IPS-18a (cell line): ENCODE results near the gene STAC.
"Not testable (repeated sequence)": the region's sequence is repeated elsewhere in the genome, so short reads cannot be mapped to it uniquely, and the experiment has no call there.

Experiments
- H3K27ac ChIP-seq: one replicate; pipeline ENCODE4 v1.5.1; 2013; ENCODE audit warnings: low read length
- H3K27me3 ChIP-seq: one replicate; pipeline ENCODE4 v1.6.1; 2013; ENCODE audit warnings: mild to moderate bottlenecking, low read length; ENCODE audit not compliant: control insufficient read depth, insufficient read depth
- H3K36me3 ChIP-seq: one replicate; pipeline ENCODE4 v1.6.1; 2013; ENCODE audit warnings: low read depth, low read length; ENCODE audit not compliant: control insufficient read depth
- H3K4me1 ChIP-seq: one replicate; pipeline ENCODE4 v1.6.1; 2013; ENCODE audit warnings: low read depth, low read length; ENCODE audit not compliant: control insufficient read depth
- H3K4me3 ChIP-seq: one replicate; pipeline ENCODE4 v1.5.1; 2013; ENCODE audit warnings: low read length
- H3K9ac ChIP-seq: one replicate; pipeline ENCODE4 v1.6.1; 2013; ENCODE audit warnings: mild to moderate bottlenecking, low read length, moderate library complexity
- H3K9me3 ChIP-seq: one replicate; pipeline ENCODE4 v1.6.1; 2013; ENCODE audit warnings: low read depth, low read length; ENCODE audit not compliant: control insufficient read depth

STAC gene

DNA sequence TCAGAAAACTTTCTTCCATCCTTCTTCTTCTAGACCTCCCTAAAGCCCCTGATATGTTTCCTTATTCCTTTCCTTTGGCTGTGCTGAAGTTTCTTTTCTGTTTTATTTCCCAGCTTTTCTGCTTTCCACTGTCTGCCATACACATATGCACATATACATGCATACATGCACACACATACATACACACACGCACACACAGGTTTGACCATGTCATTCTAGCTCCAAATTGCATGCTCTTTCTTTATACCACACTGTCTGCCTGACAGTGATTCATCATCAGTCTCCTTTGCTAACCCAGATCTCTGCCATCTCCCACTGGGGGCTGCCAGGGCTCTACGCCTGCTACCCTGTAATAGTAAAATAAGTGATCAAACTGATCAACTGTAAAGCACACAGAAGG, 181.3 kb downstream of the STAC start:
- no peak overlapping the region for H3K27ac ChIP-seq
- no peak overlapping the region for H3K9ac ChIP-seq
- no peak overlapping the region for H3K4me3 ChIP-seq
- H3K36me3 ChIP-seq = no peaks in the 10 kb centered on the region
- H3K4me1 ChIP-seq = no peaks in the 10 kb centered on the region
- H3K27me3 ChIP-seq = no peaks in the 10 kb centered on the region
- H3K9me3 ChIP-seq = no peaks in the 10 kb centered on the region

DNA sequence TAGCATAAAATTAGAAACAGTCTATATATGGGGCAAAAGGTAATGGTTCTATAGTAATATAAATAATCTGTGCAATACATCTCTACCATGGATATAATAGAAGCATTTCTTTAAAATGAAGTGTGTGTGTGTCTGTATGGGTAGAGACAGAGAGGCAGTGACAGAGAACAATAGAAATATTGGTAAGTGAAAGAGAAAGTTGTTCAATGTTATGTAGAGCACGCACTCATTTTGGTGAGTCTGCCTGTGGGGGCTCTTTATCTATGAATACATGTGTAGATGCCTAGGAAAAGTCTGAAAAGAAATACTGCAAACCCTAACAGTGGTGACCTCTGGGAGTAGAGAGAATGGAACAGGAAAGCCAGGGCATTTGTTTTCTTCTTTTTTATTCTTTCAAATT, 182.6 kb downstream of the STAC start:
- H3K4me1 ChIP-seq = no peaks in the 10 kb centered on the region
- no peak overlapping the region for H3K4me3 ChIP-seq
- H3K27me3 ChIP-seq = no peaks in the 10 kb centered on the region
- no peak overlapping the region for H3K9ac ChIP-seq
- H3K27ac ChIP-seq = no peak overlapping the region
- H3K9me3 ChIP-seq = no peaks in the 10 kb centered on the region
- no peaks in the 10 kb centered on the region for H3K36me3 ChIP-seq

DNA sequence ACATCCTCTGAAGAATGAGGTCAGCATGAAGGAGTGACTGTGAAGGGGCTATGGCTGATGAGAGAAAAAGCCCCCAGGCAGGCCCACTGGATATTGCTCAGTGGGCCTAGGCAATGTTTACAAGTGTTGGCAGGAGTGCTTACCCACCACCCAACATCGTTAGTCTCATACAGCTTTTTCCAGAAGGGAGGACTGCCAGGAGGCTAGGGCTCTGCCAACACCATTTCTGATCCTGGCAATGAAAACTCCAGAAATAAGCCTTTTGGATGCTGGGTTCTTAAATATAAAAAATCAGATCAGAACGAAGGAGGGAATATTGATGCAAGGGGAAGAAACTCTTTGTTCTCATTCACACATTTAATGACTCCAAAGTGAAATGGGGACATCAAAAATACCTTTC, 194.9 kb downstream of the STAC start:
- no peak overlapping the region for H3K4me3 ChIP-seq
- H3K27ac ChIP-seq = no peak overlapping the region

DNA sequence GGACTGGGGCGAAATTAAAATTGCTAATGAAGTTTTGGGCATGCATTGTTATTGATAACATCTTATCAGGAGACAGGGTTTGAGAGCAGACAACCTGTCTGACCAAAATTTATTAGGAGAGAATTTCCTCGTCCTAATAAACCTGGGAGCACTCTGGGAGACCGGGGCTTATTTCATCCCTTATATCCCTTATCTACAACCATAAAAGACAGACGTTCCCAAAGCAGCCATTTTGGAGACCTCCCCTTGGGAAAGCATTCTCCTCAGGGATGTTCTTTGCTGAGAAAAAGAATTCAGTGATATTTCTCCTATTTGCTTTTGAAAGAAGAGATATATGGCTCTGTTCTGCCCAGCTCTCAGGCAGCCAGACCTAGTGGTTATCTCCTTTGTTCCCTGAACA, 198.1 kb downstream of the STAC start:
- H3K36me3 ChIP-seq, H3K27me3 ChIP-seq, H3K9ac ChIP-seq, H3K27ac ChIP-seq, H3K4me1 ChIP-seq, H3K4me3 ChIP-seq, H3K9me3 ChIP-seq: not testable (repeated sequence)

More for the DNA sequence above, 194.9 kb downstream of the STAC start:
- no peaks in the 10 kb centered on the region for H3K27me3 ChIP-seq
- no peaks in the 10 kb centered on the region for H3K4me1 ChIP-seq
- H3K9me3 ChIP-seq = peaks cover 6% of the 10 kb centered on the region
- H3K36me3 ChIP-seq = no peaks in the 10 kb centered on the region
- H3K9ac ChIP-seq = no peak overlapping the region

DNA sequence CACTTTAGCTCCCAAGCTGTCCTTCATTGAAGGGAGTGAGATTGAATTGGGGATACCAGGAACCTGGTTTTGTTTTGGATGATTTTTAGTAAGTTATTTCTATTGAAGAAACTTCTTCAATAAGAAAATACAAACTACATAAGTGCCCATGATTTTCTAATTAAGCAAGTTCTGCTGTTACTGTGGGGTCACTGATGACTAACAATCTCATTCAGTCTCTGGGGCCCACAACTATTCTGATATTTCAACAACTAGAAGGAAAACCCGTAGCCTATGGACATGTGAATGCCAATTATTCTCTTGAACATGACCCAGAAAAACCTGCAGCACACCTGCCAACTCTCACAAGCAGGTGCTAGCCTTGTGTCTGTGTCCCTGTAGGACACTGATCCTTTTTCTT, 199.4 kb downstream of the STAC start:
- Histone ChIP-seq H3K27me3 (no peaks in the 10 kb centered on the region), H3K9me3 (peaks cover 6% of the 10 kb centered on the region), H3K9ac (no peak overlapping the region), H3K4me1 (no peaks in the 10 kb centered on the region), H3K27ac (no peak overlapping the region), H3K4me3 (no peak overlapping the region), H3K36me3 (no peaks in the 10 kb centered on the region)

DNA sequence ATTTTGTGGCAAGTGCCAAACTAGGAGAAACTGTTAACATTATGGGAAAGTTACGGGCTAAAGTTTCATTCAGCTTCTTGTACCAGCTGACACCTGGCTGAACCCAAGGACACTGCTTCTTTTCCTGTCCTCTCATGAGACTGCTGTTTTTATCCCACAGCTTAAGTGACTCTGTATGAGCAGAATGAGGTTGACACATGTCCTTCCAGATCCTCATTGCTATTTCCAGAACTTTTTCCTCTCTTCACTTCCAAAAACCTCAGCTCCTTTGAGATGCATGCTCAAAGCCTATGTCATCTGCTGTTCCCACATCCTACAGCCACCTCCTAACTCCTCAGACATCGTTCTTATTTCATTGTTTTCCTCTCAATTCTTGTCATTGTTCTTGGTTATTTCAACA, 200.4 kb downstream of the STAC start:
- H3K27me3 ChIP-seq = no peaks in the 10 kb centered on the region
- no peak overlapping the region for H3K4me3 ChIP-seq
- no peak overlapping the region for H3K9ac ChIP-seq
- no peak overlapping the region for H3K27ac ChIP-seq
- H3K9me3 ChIP-seq = peaks cover 6% of the 10 kb centered on the region
- no peaks in the 10 kb centered on the region for H3K36me3 ChIP-seq
- H3K4me1 ChIP-seq = no peaks in the 10 kb centered on the region

DNA sequence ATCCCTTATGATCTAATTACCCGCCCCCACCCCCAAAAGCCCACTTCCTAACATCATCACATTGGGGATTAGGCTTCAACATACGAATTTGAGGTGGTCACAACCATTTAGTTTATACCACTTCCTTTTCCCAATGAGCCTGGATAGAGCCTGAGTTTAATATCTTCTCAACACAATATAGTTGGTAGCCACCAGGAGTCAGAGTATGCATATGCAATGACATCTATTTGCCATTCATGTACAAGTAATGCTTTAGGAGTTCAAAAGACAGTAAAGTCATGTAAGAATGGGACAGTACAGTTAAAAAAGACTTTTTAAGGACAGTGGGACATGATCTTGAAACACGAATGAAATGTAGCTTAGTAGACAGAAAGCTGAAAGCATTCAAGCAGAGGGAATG, 211.7 kb downstream of the STAC start:
- Histone ChIP-seq H3K9me3 (no peaks in the 10 kb centered on the region), H3K4me3 (no peak overlapping the region), H3K27me3 (no peaks in the 10 kb centered on the region), H3K9ac (no peak overlapping the region), H3K27ac (no peak overlapping the region), H3K36me3 (no peaks in the 10 kb centered on the region), H3K4me1 (no peaks in the 10 kb centered on the region)

DNA sequence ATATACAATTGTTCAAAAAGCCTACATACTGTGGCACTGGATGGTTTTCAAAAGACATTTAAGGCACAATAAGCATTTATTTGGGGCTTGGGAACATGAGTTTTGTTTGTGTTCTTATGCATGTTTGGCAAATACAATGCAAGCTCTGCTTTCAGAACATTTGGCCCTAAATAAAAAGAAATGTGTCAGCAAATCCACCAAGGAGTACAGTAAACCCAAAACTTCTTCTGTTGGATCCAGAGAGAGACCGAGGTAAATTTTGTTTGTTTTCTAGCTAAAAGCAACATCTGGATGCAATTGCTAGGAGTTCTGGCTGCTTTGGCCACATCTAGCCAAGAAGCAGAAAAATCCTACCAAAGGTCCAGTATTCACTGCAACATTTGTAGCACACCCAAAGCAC, 215.2 kb downstream of the STAC start:
- Histone ChIP-seq H3K36me3 (no peaks in the 10 kb centered on the region), H3K9me3 (no peaks in the 10 kb centered on the region), H3K9ac (no peak overlapping the region), H3K4me1 (no peaks in the 10 kb centered on the region), H3K27ac (no peak overlapping the region), H3K27me3 (no peaks in the 10 kb centered on the region), H3K4me3 (no peak overlapping the region)

DNA sequence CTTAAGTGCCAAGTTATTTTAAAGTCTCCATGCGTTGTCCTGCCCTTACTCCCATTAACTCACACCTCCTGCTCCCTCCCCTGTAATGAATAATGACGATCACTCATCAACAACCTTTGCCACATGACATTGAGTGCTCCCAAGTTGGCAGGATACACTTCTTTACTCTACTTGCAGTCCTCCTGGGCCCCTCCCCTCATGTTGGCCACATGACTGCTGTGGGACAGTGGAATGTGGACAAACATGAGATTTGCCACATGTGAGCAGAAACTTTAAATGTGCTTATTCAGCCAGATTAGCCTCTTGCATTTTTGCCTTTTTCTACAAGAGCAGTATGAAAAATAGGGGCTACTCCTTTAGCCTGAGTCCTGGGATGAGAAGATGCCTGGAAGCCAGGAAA, 216.1 kb downstream of the STAC start:
- H3K36me3 ChIP-seq = no peaks in the 10 kb centered on the region

DNA sequence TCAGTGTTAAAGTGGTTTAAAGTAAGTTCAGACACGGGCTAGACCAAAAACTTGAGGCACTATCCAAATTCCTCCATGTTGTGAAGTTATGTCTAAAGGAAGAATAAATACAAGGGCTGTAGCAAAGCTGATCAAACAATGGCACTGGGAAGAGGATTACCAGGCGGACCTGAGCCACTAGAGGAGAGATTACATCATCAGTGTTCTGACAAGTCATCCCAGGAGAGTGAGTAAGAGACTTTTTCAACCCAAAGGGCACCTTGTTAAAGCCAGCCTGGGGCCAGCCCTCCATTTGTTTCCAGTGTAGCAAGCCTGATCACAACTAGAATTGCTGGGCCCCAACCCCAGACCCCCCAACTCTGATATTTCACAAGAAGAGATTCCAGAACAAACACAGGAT, 217.1 kb downstream of the STAC start:
- no peaks in the 10 kb centered on the region for H3K9me3 ChIP-seq
- H3K4me1 ChIP-seq = no peaks in the 10 kb centered on the region
- H3K27ac ChIP-seq = no peak overlapping the region

More for the DNA sequence above, 216.1 kb downstream of the STAC start:
- Histone ChIP-seq H3K9ac (no peak overlapping the region), H3K9me3 (no peaks in the 10 kb centered on the region), H3K4me3 (no peak overlapping the region), H3K4me1 (no peaks in the 10 kb centered on the region), H3K27me3 (no peaks in the 10 kb centered on the region), H3K27ac (no peak overlapping the region)

More for the DNA sequence above, 217.1 kb downstream of the STAC start:
- Histone ChIP-seq H3K4me3 (no peak overlapping the region), H3K36me3 (no peaks in the 10 kb centered on the region), H3K27me3 (no peaks in the 10 kb centered on the region), H3K9ac (no peak overlapping the region)
